ENCODE measurements around the gene TCF4.

Gene TCF4

GRCh38 chr18:55466789-55467188 is 121.2 kb downstream of the TCF4 start:
- no peak for DNase-seq

- no peak for DNase-seq
Measured at GRCh38 chr18:55465313-55465712, 122.7 kb downstream of the TCF4 start.

GRCh38 chr18:55464581-55464980 is 123.4 kb downstream of the TCF4 start:
- DNase-seq = no peak

GRCh38 chr18:55462652-55463051 is 125.3 kb downstream of the TCF4 start:
- DNase-seq = no peak

- DNase-seq = no peak
Measured at GRCh38 chr18:55461848-55462247, 126.1 kb downstream of the TCF4 start.

GRCh38 chr18:55458456-55459203 is 129.4 kb downstream of the TCF4 start:
- no peak for DNase-seq

GRCh38 chr18:55457028-55457427 is 131.0 kb downstream of the TCF4 start:
- no peak for DNase-seq

- no peak for DNase-seq
Measured at GRCh38 chr18:55455938-55456337, 132.1 kb downstream of the TCF4 start.

GRCh38 chr18:55453186-55453585 is 134.8 kb downstream of the TCF4 start:
- no peak for DNase-seq

- no peak for DNase-seq
Measured at GRCh38 chr18:55452123-55452611, 135.8 kb downstream of the TCF4 start.

- no peak for DNase-seq
Measured at GRCh38 chr18:55449412-55450140, 138.4 kb downstream of the TCF4 start.

GRCh38 chr18:55448420-55448819 is 139.6 kb downstream of the TCF4 start:
- no peak for DNase-seq

- DNase-seq = no peak
Measured at GRCh38 chr18:55447672-55448018, 140.3 kb downstream of the TCF4 start.

GRCh38 chr18:55446996-55447671 is 140.9 kb downstream of the TCF4 start:
- no peak for DNase-seq

GRCh38 chr18:55444536-55444935 is 143.5 kb downstream of the TCF4 start:
- no peak for DNase-seq

GRCh38 chr18:55443776-55444175 is 144.2 kb downstream of the TCF4 start:
- DNase-seq = no peak

- no peak for DNase-seq
Measured at GRCh38 chr18:55442561-55442960, 145.4 kb downstream of the TCF4 start.

GRCh38 chr18:55440988-55441387 is 147.0 kb downstream of the TCF4 start:
- DNase-seq = no peak

GRCh38 chr18:55439056-55439455 is 148.9 kb downstream of the TCF4 start:
- DNase-seq = no peak

- no peak for DNase-seq
Measured at GRCh38 chr18:55435592-55435991, 152.4 kb downstream of the TCF4 start.

GRCh38 chr18:55433648-55434047 is 154.3 kb downstream of the TCF4 start:
- DNase-seq = no peak

GRCh38 chr18:55433140-55433539 is 154.9 kb downstream of the TCF4 start:
- DNase-seq = no peak

GRCh38 chr18:55432307-55433040 is 155.5 kb downstream of the TCF4 start:
- DNase-seq = no peak
